Measurements from ENCODE around the gene ZNF578.

- no peak for TF ChIP-seq POLR2A (IDR thresholded peaks at IDR 0.05)
- no peak for TF ChIP-seq CTCF (IDR thresholded peaks at IDR 0.05)
Observed at GRCh38 chr19:52428937-52429336, 24.4 kb upstream of the ZNF578 start, which contains the start of gene ZNF534.

All from esophagus squamous epithelium (tissue), 4 donors.